ENCODE data around the gene BPI.
"Not testable (repeated sequence)": the region's sequence is repeated elsewhere in the genome, so short reads cannot be mapped to it uniquely, and the experiment has no call there.

BPI gene

DNA sequence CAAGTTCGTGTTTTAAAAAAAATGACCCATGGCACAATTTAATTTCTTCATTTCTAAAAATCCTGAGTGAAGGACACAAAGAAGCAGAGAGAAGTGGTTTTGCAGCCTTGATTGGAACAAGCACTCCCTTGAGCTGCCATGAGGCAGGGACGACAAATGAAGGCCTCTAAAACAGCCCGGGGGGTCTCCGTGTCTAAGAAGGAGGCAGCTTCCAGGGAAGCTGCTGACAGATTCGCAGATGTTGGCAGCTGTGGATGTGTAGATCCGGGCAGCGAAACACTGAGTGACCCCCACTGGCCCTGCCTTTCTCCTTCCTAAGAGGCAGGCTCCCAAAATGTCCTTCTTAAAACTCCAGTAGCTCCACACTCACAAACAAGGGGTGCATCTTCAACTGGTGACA lies 32.8 kb downstream of the BPI start:
- no peak for DNase-seq (ENCODE audit: low read depth)

DNA sequence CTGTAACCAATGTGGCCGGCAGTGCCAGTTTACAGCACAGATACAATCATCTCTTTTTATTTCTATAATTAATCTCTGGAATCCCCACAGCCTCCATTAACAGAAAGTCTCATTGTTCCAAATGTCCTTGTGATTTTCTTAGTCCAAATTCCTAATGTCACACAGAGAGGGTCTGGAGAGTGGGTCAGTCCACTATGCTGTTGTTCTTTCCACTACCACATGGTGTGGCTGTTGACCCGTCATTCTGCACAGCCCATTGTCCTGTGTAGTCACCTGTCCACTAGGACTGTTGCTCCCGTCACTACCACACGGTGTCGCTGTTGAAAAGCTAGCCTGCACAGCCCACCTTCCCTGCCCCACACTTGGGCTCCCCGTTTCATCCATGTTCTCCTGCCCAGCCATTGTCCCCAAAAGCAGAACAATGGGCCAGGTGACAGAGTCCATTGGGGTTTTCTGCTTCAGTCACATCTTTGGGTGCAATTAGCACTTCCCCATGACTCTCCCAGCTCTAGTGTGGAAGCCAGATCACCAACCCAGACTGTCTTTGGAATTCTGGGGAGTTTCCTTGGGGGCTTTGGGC lies 33.7 kb downstream of the BPI start:
- DNase-seq (ENCODE audit: low read depth) = no peak

DNA sequence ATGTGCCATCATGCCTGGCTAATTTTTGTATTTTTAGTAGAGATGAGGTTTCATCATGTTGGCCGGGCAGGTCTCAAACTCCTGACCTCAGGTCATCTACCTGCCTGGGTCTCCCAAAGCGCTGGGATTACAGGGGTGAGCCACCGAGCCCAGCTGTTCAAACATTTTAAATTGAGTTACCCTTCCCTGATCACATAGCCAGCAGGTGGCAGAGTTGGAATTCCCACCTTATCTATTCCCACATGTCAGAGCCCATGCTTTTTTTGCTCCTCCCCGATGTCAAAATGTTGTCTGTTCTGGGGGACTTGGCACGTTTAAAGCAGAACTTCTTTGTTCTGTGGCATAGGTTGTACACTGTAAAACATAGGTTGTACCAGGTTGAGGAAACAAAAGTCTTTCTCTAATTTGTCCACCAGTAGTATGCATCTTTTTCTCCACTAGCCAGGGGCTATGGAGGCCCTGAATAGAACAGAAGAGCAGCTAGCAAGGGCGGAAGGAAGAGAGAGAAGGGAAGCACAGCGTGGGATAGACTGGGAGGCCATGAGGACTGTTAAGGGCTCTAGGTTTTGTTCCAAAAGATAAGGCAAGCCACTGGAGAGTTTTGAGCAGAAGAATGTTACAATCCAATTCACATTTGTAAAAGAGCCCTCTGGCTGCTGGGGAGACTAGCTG lies 35.0 kb downstream of the BPI start:
- no peak for DNase-seq (ENCODE audit: low read depth)

DNA sequence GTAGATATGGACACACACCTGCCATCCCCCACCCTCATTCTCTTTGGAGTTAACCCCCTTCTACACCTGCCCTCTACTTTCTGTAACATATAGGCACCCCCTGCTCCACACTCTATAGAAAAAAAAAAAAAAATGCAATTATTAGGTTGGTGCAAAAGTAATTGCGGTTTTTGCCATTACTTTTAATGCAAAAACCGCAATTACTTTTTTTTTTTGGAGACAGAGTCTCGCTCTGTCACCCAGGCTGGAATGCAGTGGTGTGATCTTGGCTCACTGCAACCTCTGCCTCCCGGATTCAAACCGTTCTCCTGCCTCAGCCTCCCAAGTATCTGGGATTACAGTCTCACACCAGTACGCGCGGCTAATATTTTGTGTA lies 35.6 kb downstream of the BPI start:
- not testable (repeated sequence) for DNase-seq (ENCODE audit: low read depth)

DNA sequence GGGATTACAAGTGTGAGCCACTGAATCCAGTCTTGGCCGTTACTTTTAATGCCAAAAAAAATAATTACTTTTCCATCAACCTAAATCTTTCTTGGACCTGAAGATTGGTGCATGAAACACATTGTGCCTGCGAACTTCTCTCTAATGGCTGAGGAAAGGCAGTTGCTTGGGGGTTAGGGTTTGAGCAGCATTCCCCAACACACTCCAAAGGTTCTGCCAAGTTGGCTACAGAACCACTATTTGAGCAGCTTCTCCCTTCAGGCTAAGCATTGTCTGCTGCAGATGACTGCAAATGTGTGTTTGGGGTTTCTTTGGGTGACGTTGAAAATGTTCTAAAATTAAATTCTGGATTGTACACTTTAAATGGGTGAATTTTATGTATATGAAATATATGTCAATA lies 36.0 kb downstream of the BPI start:
- DNase-seq (ENCODE audit: low read depth) = no peak

DNA sequence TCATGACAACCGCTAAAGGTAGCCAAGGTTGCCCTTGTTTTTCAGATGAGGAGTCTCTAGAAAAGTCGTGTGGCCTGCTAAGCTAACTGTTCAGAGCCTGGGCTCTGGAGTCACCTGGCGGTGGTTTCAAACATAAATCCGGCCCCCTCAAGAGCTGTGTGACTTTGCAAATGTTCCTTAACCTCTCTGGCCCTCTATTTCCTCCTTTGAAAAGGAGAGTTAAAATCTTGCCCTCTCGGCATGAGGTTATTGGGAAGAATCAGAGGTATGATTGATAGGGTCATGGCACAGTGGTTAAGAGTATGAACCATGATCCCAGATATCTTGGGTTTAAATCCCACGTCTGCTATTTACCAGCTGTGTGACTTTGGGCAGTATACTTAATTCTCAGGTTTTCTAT lies 36.7 kb downstream of the BPI start:
- DNase-seq (ENCODE audit: low read depth) = no peak

GRCh38 chr20:38342216-38342615 lies 38.3 kb downstream of the BPI start:
- DNase-seq (ENCODE audit: low read depth) = no peak

- no peak for DNase-seq (ENCODE audit: low read depth)
Observed at GRCh38 chr20:38342713-38343310, 38.9 kb downstream of the BPI start.

DNA sequence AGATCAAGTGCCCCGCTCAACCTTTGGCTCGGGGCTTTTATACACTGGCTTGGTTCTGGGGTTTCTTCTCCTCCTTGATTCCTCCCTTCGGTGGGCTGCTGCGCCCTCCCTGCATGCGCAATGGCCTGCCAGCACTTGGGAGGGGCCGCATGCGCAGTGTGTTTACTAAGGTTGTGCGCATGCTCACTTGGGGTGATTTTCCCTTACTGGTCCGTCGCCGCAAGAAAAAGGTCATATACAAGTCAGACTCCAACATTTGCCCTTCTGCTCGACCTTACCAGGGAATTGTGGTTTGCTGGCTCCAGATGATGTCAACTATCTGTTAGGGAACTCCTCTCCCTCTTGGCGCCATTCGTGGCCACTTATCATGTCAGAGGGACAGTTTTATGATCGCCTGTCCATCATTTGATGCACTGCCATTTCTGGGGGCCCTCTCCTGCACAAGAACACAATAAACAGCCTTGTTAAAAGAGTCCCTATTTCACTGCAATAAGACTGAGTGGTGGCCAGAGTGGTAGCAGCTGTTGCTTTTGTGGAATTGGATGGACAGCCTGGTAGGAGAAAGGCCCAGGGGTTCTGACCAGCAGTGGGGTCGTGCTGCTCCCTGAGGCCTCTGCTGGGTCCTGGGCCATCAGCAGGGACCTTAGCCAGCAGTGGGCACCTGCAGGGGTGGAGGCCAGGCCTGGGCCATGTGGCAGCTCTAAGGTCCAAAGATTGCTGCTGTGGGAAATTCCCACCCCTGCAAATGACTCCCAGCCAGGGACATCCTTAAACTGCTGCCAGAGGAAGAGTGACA lies 39.6 kb downstream of the BPI start:
- no peak for DNase-seq (ENCODE audit: low read depth)

- DNase-seq (ENCODE audit: low read depth) = no peak
Observed at GRCh38 chr20:38344107-38344701, 40.2 kb downstream of the BPI start.

- DNase-seq (ENCODE audit: low read depth) = no peak
Observed at GRCh38 chr20:38345643-38346042, 41.7 kb downstream of the BPI start.

DNA sequence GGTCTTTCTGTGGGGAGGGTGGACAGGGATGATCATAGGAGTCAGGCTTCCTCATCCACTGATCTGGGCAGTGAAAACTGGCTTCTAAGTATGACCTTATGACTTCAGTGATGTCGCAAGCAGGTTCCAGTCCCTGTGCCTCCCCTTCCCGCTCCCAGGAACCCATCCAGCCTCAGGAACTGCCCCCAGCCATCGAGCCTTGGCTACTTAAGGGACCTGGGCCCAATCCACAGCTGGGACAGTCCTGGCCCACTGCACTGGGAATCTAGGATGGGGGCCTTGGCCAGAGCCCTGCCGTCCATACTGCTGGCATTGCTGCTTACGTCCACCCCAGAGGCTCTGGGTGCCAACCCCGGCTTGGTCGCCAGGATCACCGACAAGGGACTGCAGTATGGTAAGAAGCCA lies 42.3 kb downstream of the BPI start, which contains the start of gene LBP:
TSS of gene LBP (plus strand) at position 236 of the 405 bp plus-strand sequence. CDS start at position 271, 35 bp downstream.
- DNase-seq (ENCODE audit: low read depth) = no peak

DNA sequence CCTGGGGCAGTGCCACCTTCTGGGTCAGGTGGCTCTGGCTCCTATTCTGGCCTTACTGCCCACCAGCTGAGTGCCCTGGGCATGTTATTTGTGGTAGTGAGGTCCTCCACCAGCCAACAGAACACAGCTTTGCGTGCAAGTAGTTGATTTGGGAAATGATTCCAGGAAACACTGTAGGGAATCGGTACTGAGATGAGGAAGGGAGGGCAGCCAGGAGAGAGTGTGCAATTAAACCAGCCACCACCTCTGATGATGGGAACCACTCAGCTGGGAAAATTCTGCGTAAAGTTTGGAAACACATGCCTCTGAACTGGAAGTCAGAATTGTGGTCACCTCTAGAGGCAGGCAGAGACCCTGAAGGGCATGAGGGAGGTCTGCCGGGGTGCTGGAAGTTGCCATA lies 42.8 kb downstream of the BPI start:
- no peak for DNase-seq (ENCODE audit: low read depth)

GRCh38 chr20:38349856-38350255 lies 45.9 kb downstream of the BPI start:
- DNase-seq (ENCODE audit: low read depth) = no peak

DNA sequence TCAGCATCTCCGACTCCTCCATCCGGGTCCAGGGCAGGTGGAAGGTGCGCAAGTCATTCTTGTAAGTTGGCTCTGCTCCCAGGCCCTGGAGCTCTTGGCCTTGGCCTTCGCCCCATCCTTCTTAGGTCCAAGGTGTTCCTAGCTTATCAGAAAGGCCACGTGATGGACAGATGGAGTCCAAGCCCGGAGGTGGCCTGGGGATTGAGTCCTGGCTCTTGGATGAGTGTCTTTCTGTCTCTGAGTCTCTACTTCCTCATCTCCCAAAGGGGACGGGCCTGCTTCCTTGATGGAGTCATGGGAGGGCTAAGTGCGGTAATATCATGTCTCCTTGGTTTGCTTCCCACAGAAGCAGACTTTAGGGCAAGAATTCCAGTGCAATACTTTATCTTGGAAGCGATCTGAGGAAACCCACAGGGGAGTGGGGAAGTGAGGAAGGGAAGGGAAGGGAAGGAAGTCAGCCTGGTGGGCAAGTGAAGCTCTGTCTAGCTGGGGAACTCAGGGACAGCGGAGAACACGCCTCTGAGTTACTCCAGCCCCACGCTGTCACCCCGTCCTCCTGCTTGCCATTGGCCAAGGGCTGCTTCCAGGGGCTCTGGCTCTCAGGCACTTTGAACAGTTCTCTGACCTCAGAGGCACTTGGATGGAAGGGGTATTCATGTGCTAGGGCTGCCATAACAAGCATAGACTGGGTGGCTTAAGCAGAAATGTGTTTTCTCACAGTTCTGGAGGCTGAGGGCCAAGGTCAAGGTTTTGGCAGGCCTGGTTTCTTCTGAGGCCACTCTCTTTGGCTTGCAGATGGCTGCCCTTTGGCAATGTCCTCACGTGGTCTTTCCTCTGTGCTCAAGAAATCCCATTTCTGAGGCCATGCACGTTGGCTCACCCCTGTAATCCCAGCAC lies 47.2 kb downstream of the BPI start:
- DNase-seq (ENCODE audit: low read depth) = no peak

DNA sequence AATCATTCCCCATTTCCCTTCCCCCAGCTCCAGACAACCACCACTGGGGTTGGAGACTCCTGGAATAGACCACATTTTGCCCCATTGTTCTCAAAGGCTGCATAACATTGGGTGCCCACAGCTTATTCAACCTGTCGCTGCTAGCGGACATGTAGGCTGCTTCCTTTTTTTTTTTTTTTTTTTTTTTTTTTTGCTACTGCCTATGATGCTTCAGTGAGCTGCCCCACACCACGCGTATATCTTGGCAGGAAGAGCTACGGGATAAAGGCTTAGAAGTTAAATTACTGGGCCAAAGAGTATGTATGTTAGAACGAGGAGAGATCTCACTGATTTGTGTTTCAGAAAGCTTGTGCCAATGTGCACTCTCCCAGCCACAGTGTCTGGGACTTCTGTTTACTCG lies 49.4 kb downstream of the BPI start:
- no peak for DNase-seq (ENCODE audit: low read depth)

GRCh38 chr20:38354227-38354626 lies 50.3 kb downstream of the BPI start:
- DNase-seq (ENCODE audit: low read depth) = no peak

DNA sequence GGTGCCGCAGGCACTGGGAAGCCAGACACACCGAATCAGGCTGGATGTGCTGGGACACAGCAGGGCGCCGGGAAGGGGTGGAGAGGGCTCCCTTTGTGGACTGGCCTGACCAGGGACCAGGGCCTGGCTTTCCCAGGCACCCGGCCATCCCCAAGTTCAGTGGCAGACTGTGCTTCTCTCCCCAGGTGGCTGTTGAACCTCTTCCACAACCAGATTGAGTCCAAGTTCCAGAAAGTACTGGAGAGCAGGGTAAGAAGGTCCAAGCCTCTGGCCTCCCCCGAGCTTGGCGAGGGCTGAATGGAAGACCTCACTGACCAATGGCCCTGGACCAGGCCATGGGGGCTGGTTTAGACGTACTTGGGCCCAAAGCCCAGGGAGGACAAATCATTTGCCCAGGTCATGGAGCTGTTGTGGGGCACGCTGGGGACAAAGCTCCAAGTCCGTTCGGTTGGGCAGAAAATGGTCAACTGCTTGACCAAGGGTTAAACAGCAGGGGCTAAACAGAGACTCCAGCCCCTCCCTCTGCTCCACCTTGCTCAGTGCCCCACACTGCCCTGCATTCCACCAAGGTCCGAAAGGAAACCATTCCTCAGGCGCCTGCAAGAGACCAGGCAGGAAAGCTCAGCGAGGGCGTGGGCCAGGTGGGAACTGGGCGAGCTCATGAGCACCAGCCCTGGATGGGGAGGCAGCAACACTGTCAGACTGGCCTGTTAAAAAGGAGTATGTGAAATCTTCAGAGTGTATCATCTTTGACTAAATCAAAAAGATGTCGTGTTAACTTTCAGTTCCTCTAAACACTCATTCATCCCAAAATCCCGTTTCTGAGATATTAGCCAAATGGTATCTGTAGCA lies 51.4 kb downstream of the BPI start:
- DNase-seq (ENCODE audit: low read depth) = no peak

GRCh38 chr20:38357653-38358207 lies 53.8 kb downstream of the BPI start:
- DNase-seq (ENCODE audit: low read depth) = no peak

GRCh38 chr20:38358556-38358955 lies 54.6 kb downstream of the BPI start:
- no peak for DNase-seq (ENCODE audit: low read depth)

All from T-helper 22 cell (primary cell).